Tongue (tissue), 2 donors: Measurements from ENCODE around the gene HPS1. TPM values are rescaled to one million over a fixed set of nuclear protein-coding genes. Genes with fewer than 3 reads are reported as not detected.

ENCODE experiments used
- DNase-seq: peaks from one replicate; pipeline ENCODE4 v3.0.0-alpha.2; 2015
- total RNA-seq: library from RNA; depleted of rRNA; stranded (reverse); fragments of >200 nt; gene quantifications from one replicate; pipeline ENCODE4 v1.2.3, GENCODE V29; 2014

Gene HPS1
- total RNA-seq, result 12.0 TPM

- peak; percentile 81 for DNase-seq
These were observed at the start of gene HPS1 for GRCh38 chr10:98446661-98447221. HPS1 (minus strand) TSS chr10:98446935; CDS start chr10:98443240, 3,695 bp downstream.

GRCh38 chr10:98492763-98493162 is 46.0 kb upstream of the HPS1 start:
- no peak for DNase-seq

GRCh38 chr10:98489561-98490481 is 43.1 kb upstream of the HPS1 start:
- DNase-seq, result no peak

GRCh38 chr10:98488669-98489430 is 42.1 kb upstream of the HPS1 start:
- no peak for DNase-seq

GRCh38 chr10:98487649-98488048 is 40.9 kb upstream of the HPS1 start:
- DNase-seq, result no peak

GRCh38 chr10:98486421-98486820 is 39.7 kb upstream of the HPS1 start:
- peak; percentile 62 for DNase-seq

- DNase-seq, result no peak
These were observed 39.2 kb upstream of the HPS1 start for GRCh38 chr10:98485959-98486358.

- no peak for DNase-seq
These were observed 36.9 kb upstream of the HPS1 start for GRCh38 chr10:98483658-98484057.

- DNase-seq, result no peak
These were observed 35.4 kb upstream of the HPS1 start for GRCh38 chr10:98482096-98482495.

- no peak for DNase-seq
These were observed 34.7 kb upstream of the HPS1 start for GRCh38 chr10:98481404-98481945.

GRCh38 chr10:98478430-98479222 is 31.9 kb upstream of the HPS1 start:
- no peak for DNase-seq

- no peak for DNase-seq
These were observed 31.1 kb upstream of the HPS1 start for GRCh38 chr10:98477861-98478260.

GRCh38 chr10:98474628-98475027 is 27.9 kb upstream of the HPS1 start:
- no peak for DNase-seq

- DNase-seq, result no peak
These were observed 25.5 kb upstream of the HPS1 start for GRCh38 chr10:98472196-98472595.

- no peak for DNase-seq
These were observed 24.1 kb upstream of the HPS1 start for GRCh38 chr10:98470850-98471249.

- DNase-seq, result no peak
These were observed 22.5 kb upstream of the HPS1 start for GRCh38 chr10:98469001-98469931.

GRCh38 chr10:98467506-98468318 is 21.0 kb upstream of the HPS1 start:
- DNase-seq, result peak; percentile 93

GRCh38 chr10:98466861-98467505 is 20.2 kb upstream of the HPS1 start:
- no peak for DNase-seq

GRCh38 chr10:98465866-98466265 is 19.1 kb upstream of the HPS1 start:
- no peak for DNase-seq
